Measurements from ENCODE around the gene LPP. TPM values are rescaled to one million over a fixed set of nuclear protein-coding genes. Genes with fewer than 3 reads are reported as not detected.

The LPP gene
- total RNA-seq, 4 donors from 2014 or later = 109 to 170 (median 132) TPM

DNA sequence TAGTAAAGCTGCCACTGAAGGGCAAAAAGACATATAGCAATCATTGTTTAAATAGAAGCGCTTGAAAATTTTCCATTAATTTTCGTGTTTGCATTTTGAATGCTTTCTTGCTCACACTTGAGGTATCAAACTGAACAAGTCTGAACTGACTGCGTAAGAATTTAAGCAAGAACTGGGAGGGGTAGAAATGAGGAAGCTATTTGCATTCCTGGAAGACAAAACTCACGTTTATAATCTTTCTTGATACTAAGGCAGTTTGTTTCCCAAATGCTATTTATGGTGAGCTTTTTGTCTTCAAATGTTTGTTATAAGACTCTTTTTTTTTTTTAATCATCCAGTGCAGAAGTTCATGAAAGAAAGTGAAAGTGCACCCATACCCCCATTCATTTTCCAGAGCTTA lies 518.0 kb downstream of the LPP start:
- Histone ChIP-seq H3K9me3 (no peaks in the 10 kb centered on the region), H3K36me3 (no peaks in the 10 kb centered on the region), H3K27me3 (no peaks in the 10 kb centered on the region), H3K27ac (no peak overlapping the region), H3K4me1 (no peaks in the 10 kb centered on the region), H3K4me3 (no peak overlapping the region)
- no peak for DNase-seq
- TF ChIP-seq, protein P1, sequence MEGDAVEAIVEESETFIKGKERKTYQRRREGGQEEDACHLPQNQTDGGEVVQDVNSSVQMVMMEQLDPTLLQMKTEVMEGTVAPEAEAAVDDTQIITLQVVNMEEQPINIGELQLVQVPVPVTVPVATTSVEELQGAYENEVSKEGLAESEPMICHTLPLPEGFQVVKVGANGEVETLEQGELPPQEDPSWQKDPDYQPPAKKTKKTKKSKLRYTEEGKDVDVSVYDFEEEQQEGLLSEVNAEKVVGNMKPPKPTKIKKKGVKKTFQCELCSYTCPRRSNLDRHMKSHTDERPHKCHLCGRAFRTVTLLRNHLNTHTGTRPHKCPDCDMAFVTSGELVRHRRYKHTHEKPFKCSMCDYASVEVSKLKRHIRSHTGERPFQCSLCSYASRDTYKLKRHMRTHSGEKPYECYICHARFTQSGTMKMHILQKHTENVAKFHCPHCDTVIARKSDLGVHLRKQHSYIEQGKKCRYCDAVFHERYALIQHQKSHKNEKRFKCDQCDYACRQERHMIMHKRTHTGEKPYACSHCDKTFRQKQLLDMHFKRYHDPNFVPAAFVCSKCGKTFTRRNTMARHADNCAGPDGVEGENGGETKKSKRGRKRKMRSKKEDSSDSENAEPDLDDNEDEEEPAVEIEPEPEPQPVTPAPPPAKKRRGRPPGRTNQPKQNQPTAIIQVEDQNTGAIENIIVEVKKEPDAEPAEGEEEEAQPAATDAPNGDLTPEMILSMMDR (IDR thresholded peaks at IDR 0.05) = no peak
- no peak for TF ChIP-seq POLR2A (IDR thresholded peaks at IDR 0.05)

DNA sequence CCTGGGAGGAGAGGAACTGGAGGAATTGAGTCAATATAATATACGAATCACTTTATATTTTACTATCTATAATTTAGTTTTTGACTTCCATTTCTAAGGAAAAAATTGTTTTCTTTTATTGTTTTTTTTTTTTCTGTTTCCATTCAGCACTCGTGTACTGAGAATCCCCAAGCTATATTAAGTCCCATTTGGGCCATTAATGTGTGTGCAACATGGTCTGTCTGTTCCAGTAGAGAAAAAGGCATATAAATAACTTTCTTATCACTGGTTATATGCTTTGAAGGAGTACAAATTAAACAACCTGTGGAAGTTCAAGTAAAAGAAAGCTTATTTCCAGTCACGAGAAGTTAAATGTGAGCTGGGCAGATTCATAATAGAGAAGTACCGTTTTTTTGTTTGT lies 518.9 kb downstream of the LPP start:
- no peaks in the 10 kb centered on the region for H3K4me1 ChIP-seq
- no peak overlapping the region for H3K4me3 ChIP-seq
- H3K27me3 ChIP-seq = no peaks in the 10 kb centered on the region
- no peaks in the 10 kb centered on the region for H3K36me3 ChIP-seq
- no peaks in the 10 kb centered on the region for H3K9me3 ChIP-seq
- no peak for TF ChIP-seq POLR2A (IDR thresholded peaks at IDR 0.05)
- TF ChIP-seq, protein P1 (IDR thresholded peaks at IDR 0.05) = no peak
- no peak for DNase-seq
- H3K27ac ChIP-seq = no peak overlapping the region

DNA sequence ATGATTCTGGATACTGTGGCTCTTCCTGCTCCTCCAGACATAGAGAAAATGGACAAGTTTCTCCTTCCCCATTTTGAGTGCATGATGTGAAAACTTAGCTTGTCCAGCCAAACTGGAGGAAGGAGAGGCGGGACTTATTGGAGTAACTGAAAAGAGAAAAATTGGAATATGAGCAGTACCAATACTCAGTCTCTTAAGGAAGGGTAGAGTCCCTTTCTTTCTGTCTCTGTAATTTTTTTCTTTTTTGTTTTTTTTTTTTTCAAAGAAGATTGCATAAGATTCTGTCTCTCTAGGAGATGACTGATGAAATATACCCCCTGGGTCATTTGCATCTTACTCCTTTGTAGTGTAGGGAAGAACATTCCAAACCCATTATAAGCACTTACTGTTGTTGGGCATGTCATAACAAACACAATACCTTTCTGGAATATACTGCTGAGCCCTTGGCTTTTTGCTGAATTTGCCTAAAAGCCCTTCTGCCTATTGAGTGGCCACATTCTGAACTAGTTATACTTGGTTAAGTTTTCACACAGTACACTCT lies 519.8 kb downstream of the LPP start:
- Histone ChIP-seq H3K9me3 (no peaks in the 10 kb centered on the region), H3K4me1 (no peaks in the 10 kb centered on the region), H3K4me3 (no peak overlapping the region), H3K36me3 (no peaks in the 10 kb centered on the region), H3K27me3 (no peaks in the 10 kb centered on the region), H3K27ac (no peak overlapping the region)
- no peak for DNase-seq
- TF ChIP-seq, protein P1 (IDR thresholded peaks at IDR 0.05) = no peak
- TF ChIP-seq POLR2A (IDR thresholded peaks at IDR 0.05) = no peak

DNA sequence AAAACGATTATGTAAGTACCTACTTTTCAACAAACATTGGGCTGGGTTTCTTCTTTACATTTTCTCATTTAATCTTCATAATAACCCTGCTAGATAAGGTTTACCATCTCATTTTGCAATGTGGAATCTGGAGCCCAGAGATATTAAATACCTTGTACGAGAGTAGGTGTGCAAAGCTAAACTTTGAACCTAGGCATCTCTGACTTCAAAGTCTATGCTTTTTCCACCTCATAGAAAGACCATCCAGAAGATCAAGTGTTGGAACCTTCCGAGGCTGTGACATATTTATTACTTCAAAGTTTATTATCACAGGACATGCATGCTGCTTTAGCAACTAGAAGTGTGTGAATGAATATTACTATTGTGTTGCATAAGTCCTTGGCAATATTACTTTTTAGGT lies 520.6 kb downstream of the LPP start:
- H3K27ac ChIP-seq = no peak overlapping the region
- no peaks in the 10 kb centered on the region for H3K27me3 ChIP-seq

DNA sequence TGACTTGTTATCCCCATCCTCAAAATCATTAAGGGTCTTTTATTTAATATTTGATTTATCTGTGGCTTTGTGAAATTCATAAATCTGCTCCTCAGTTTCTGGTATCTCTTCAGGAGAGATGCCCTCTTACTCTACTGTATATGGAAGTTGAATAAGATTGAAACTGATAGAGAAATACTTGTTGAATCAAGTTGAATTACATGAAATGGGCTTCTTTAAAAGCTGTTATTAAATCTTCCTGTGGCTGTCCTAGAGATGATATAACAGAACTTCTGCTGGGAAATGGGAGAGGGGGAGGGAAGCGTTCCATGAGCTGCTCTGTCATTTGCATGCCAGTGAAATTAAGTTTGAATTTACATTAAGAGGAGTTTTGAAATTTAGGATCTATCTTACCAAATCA lies 523.4 kb downstream of the LPP start:
- Histone ChIP-seq H3K27ac (no peak overlapping the region), H3K9me3 (no peaks in the 10 kb centered on the region), H3K27me3 (no peaks in the 10 kb centered on the region), H3K4me3 (no peak overlapping the region), H3K36me3 (no peaks in the 10 kb centered on the region), H3K4me1 (no peaks in the 10 kb centered on the region)
- DNase-seq = no peak
- TF ChIP-seq POLR2A (IDR thresholded peaks at IDR 0.05) = no peak
- TF ChIP-seq, protein P1 (IDR thresholded peaks at IDR 0.05) = no peak

More for the DNA sequence above, 520.6 kb downstream of the LPP start:
- Histone ChIP-seq H3K36me3 (no peaks in the 10 kb centered on the region), H3K4me1 (no peaks in the 10 kb centered on the region), H3K4me3 (no peak overlapping the region), H3K9me3 (no peaks in the 10 kb centered on the region)
- TF ChIP-seq, protein P1 (IDR thresholded peaks at IDR 0.05) = no peak
- TF ChIP-seq POLR2A (IDR thresholded peaks at IDR 0.05) = no peak
- DNase-seq = no peak

DNA sequence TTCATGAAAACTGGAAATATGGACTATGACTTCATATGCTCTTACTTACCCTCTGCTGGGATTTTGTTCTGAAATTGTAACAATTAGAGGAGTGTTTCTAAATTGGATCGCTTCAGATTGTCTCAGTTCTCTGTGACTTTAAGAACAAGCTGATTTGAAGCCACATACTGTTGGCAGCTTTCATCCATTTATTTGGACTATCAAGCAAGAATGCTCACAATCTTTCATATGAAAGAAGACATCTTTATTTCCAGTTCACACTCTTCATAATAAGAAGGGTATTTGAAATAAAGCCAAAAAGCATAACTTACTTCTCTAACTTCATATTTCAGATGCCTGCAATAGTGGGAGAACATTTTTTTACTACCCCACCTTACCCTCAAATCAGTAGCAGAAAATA lies 526.2 kb downstream of the LPP start:
- Histone ChIP-seq H3K27ac (peak overlapping the region in 1 of 4 donors; percentile 19), H3K4me1 (peaks cover 0 to 14% (median 0%) of the 10 kb centered on the region in 4 donors), H3K36me3 (no peaks in the 10 kb centered on the region), H3K4me3 (no peak overlapping the region), H3K9me3 (no peaks in the 10 kb centered on the region), H3K27me3 (no peaks in the 10 kb centered on the region)
- no peak for DNase-seq
- no peak for TF ChIP-seq POLR2A (IDR thresholded peaks at IDR 0.05)
- TF ChIP-seq, protein P1 (IDR thresholded peaks at IDR 0.05) = no peak

Measured in Peyer's patch (tissue), 4 donors.